Endodermal cell (in vitro differentiated cells): ENCODE measurements around the gene PHYKPL. TPM values are rescaled to one million over a fixed set of nuclear protein-coding genes. Genes with fewer than 3 reads are reported as not detected.

Experiments used
- DNase-seq: peaks from one replicate; pipeline ENCODE4 v3.0.0-alpha.2; 2017
- H3K27ac ChIP-seq: 2 replicates; pipeline ENCODE4 v1.5.1; 2013; ENCODE audit warnings: mild to moderate bottlenecking, low read depth, low read length, moderate library complexity
- H3K27me3 ChIP-seq: 2 replicates; pipeline ENCODE4 v1.6.1; 2013; ENCODE audit warnings: mild to moderate bottlenecking, low read length, moderate library complexity; ENCODE audit not compliant: insufficient read depth, control insufficient read depth, poor library complexity, severe bottlenecking
- H3K36me3 ChIP-seq: 2 replicates; pipeline ENCODE4 v1.7.0; 2013; ENCODE audit warnings: mild to moderate bottlenecking, low read length, moderate library complexity; ENCODE audit not compliant: control insufficient read depth, insufficient read depth
- H3K4me1 ChIP-seq: one replicate; pipeline ENCODE4 v1.7.0; 2013; ENCODE audit warnings: low read length; ENCODE audit not compliant: control insufficient read depth, insufficient read depth
- H3K4me3 ChIP-seq: 2 replicates; pipeline ENCODE4 v1.5.1; 2013; ENCODE audit warnings: mild to moderate bottlenecking, low read length, moderate library complexity
- H3K9ac ChIP-seq: 2 replicates; pipeline ENCODE4 v1.6.1; 2013; ENCODE audit warnings: mild to moderate bottlenecking, low read length, moderate library complexity; ENCODE audit not compliant: poor library complexity, severe bottlenecking; ENCODE audit errors: extremely low read depth
- H3K9me3 ChIP-seq: 2 replicates; pipeline ENCODE4 v1.6.1; 2013; ENCODE audit warnings: mild to moderate bottlenecking, low read length, moderate library complexity; ENCODE audit not compliant: control insufficient read depth
- H3K27ac Mint-ChIP-seq: 2 replicates; pipeline ENCODE4 v1.8.0; 2020; ENCODE audit warnings: mixed read lengths
- H3K27me3 Mint-ChIP-seq: 2 replicates; pipeline ENCODE4 v1.8.0; 2021; ENCODE audit warnings: mild to moderate bottlenecking, mixed read lengths; ENCODE audit not compliant: insufficient read depth
- H3K36me3 Mint-ChIP-seq: 2 replicates; pipeline ENCODE4 v1.8.0; 2020; ENCODE audit warnings: low read depth, mixed read lengths
- H3K4me1 Mint-ChIP-seq: 2 replicates; pipeline ENCODE4 v1.8.0; 2020; ENCODE audit warnings: mixed read lengths
- H3K4me3 Mint-ChIP-seq: 2 replicates; pipeline ENCODE4 v1.8.0; 2020; ENCODE audit warnings: mild to moderate bottlenecking, moderate library complexity, mixed read lengths
- H3K9me3 Mint-ChIP-seq: 2 replicates; pipeline ENCODE4 v1.8.0; 2020; ENCODE audit warnings: mild to moderate bottlenecking, mixed read lengths
- CTCF ChIP-seq: fragments of 200-600 bp; sonication (generic); conservative IDR thresholded peaks from 2 replicates; pipeline ENCODE4 v1.5.0; 2021; ENCODE audit warnings: antibody characterized with exemption, mild to moderate bottlenecking
- WGBS, 2 experiments: methylation state at CpG; one replicate each; pipeline versions ENCODE4 v1.1.5 to v1.1.7; 2013; ENCODE audit warnings: missing lambda C conversion rate in 2 of 2, mixed read lengths in 1 of 2; ENCODE audit not compliant: insufficient coverage in 1 of 2, insufficient read length in 1 of 2; 5-methylcytosine and 5-hydroxymethylcytosine counted together
- total RNA-seq, 2 donors: library from RNA; stranded (reverse); fragmentation: NEBNext Ultra II Directional in 1 of 2; extraction: Animal tissue kit (Norgen Biotek cat#: 25700) in 1 of 2; gene quantifications; 2 replicates in 1 of 2; 3 replicates in 1 of 2; pipeline ENCODE4 v1.2.1, GENCODE V29; 2021

Gene PHYKPL
- total RNA-seq, 2 donors from 2014 or later = 59.9 to 82.5 TPM

GRCh38 chr5:178221282-178221681, 11.3 kb downstream of the PHYKPL start:
- no peak overlapping the region for H3K27ac Mint-ChIP-seq
- H3K4me1 Mint-ChIP-seq = peaks cover 11% of the 10 kb centered on the region

GRCh38 chr5:178218827-178219226, 13.8 kb downstream of the PHYKPL start:
- peaks cover 78% of the 10 kb centered on the region for H3K36me3 ChIP-seq
- H3K4me3 ChIP-seq = no peak overlapping the region
- Mint-ChIP-seq H3K9me3 (no peaks in the 10 kb centered on the region), H3K4me3 (no peak overlapping the region), H3K27me3 (no peaks in the 10 kb centered on the region), H3K36me3 (peaks cover 72% of the 10 kb centered on the region), H3K27ac (no peak overlapping the region), H3K4me1 (peaks cover 10% of the 10 kb centered on the region)
- WGBS, 2 experiments = 98 to 100% methylated on average over 1 to 2 of the region's 3 CpGs
- no peak overlapping the region for H3K27ac ChIP-seq
- H3K4me1 ChIP-seq = no peaks in the 10 kb centered on the region
- H3K9ac ChIP-seq = no peak overlapping the region
- H3K9me3 ChIP-seq = no peaks in the 10 kb centered on the region
- no peak for TF ChIP-seq CTCF
- H3K27me3 ChIP-seq = no peaks in the 10 kb centered on the region
- DNase-seq = no peak

More at GRCh38 chr5:178221282-178221681, 11.3 kb downstream of the PHYKPL start:
- Histone ChIP-seq H3K27ac (no peak overlapping the region), H3K4me3 (no peak overlapping the region), H3K36me3 (peaks cover 65% of the 10 kb centered on the region), H3K4me1 (no peaks in the 10 kb centered on the region), H3K9me3 (no peaks in the 10 kb centered on the region), H3K9ac (no peak overlapping the region), H3K27me3 (no peaks in the 10 kb centered on the region)
- no peaks in the 10 kb centered on the region for H3K27me3 Mint-ChIP-seq
- TF ChIP-seq CTCF = no peak
- 93 to 100% methylated on average over 3 of the region's 3 CpGs for WGBS, 2 experiments
- H3K4me3 Mint-ChIP-seq = no peak overlapping the region
- H3K36me3 Mint-ChIP-seq = peaks cover 72% of the 10 kb centered on the region
- no peaks in the 10 kb centered on the region for H3K9me3 Mint-ChIP-seq
- no peak for DNase-seq

GRCh38 chr5:178218237-178218776, 14.3 kb downstream of the PHYKPL start:
- TF ChIP-seq CTCF = no peak
- peaks cover 7% of the 10 kb centered on the region for H3K4me1 Mint-ChIP-seq
- no peaks in the 10 kb centered on the region for H3K9me3 Mint-ChIP-seq
- 84% methylated on average over 4 to 5 of the region's 5 CpGs for WGBS, 2 experiments
- no peak overlapping the region for H3K4me3 ChIP-seq
- H3K27ac Mint-ChIP-seq = no peak overlapping the region
- no peak overlapping the region for H3K27ac ChIP-seq
- no peaks in the 10 kb centered on the region for H3K9me3 ChIP-seq
- no peaks in the 10 kb centered on the region for H3K27me3 Mint-ChIP-seq
- H3K4me1 ChIP-seq = no peaks in the 10 kb centered on the region
- H3K4me3 Mint-ChIP-seq = no peak overlapping the region
- no peaks in the 10 kb centered on the region for H3K27me3 ChIP-seq
- H3K9ac ChIP-seq = no peak overlapping the region
- peaks cover 73% of the 10 kb centered on the region for H3K36me3 Mint-ChIP-seq
- H3K36me3 ChIP-seq = peaks cover 83% of the 10 kb centered on the region
- DNase-seq = no peak
